ENCODE data around the gene CCL21. TPM values are rescaled to one million over a fixed set of nuclear protein-coding genes. Genes with fewer than 3 reads are reported as not detected.

The CCL21 gene
- total and polyA plus RNA-seq, 2 of the 8 experiments (the other 6 are each of a cell fraction or from before 2014, with no cell fraction given) = not detected

DNA sequence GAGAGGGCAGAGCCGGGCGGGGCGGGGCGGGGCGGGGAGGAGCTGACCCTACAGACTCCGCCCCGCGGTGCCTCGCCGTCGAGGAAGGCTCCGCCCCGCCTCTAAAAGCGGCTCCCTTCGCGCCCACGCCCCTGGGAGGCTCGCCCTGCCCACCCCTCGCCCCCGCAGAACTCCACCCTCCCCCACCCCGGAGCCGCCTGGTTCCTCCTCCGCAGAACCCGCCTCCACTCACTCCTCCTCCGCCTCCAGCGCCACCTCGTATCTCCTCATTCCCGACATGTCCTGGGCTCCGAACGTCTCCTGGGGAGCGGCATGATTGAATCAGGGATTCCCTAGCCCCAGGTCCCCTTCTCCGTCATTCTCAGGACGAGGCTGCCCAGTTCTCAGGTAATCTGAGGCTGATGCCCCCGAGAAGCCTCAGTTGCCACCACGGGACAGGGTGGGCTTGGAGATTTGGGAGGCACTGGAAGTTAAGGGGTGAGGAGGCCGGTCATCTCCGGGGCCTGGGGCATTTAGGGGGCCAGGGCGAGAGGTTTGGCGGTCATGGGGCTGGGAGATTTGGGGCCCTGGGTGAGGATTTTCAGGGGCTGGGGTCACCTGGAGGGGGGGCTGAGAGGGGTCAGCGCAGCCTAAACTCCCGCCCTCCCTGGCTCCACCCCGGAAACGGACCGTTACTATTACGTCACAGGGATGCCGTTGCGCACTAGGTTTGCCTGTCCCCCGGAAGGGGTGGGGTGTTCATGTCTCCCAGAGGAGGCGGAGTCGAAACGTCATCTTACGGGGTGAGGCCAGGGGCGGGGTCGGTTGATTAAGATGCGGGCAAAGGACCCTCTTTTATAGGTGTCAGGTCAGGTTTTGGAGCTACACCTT lies 44.3 kb downstream of the CCL21 start:
- H2BK12ac ChIP-seq (ENCODE audit: low read depth, low read length) = no peak overlapping the region
- H2BK5ac ChIP-seq (ENCODE audit: low read depth, low read length) = peak overlapping the region; percentile 91; the same call in 1 of the 2 replicates
- H2AFZ ChIP-seq (ENCODE audit: low read length) = 0 out of 2 replicates have a peak overlapping the region, but pooled peaks have one; percentile 89
- peak overlapping the region; percentile 85 to 94 for H3K4me2 ChIP-seq (ENCODE audit: insufficient read depth in 1 of 2, low read depth in 2 of 2, low read length in 2 of 2)
- H4K5ac ChIP-seq (ENCODE audit: insufficient read length, low read depth, low read length) = peak overlapping the region; percentile 73
- no peak overlapping the region for H3K23ac ChIP-seq (ENCODE audit: insufficient read length)
- peak overlapping the region; percentile 59 to 92 (median 81) for H3K4me3 ChIP-seq (ENCODE audit: extremely low read depth in 1 of 4, insufficient read depth in 2 of 4, low read depth in 3 of 4, low read length in 4 of 4)
- no peak overlapping the region for H2BK120ac ChIP-seq (replicated peaks; ENCODE audit: low read depth, low read length)
- H2AK5ac ChIP-seq (ENCODE audit: low read depth, low read length) = no peak overlapping the region
- no peaks in the 10 kb centered on the region for H3K79me1 ChIP-seq (ENCODE audit: low read depth, low read length)
- peaks cover 0 to 5% (median 0%) of the 10 kb centered on the region in 4 experiments; a peak in 3 of 8 replicates for H3K36me3 ChIP-seq (ENCODE audit: control insufficient read depth in 2 of 4, insufficient read depth in 4 of 4, low read length in 3 of 4)
- H2BK20ac ChIP-seq (ENCODE audit: low read length) = no peak overlapping the region
- ChIA-PET POLR2A (ENCODE audit: partially characterized antibody) (interaction anchor here (0.8 to 7.7 kb wide), 7 partner anchors 10 to 31 kb away, joined by 3 to 92 read pairs (median 6); partner anchors contain the start of genes GALT, IL11RA and SIGMAR1), CTCF (ENCODE audit: partially characterized antibody) (interaction anchor here (0.6 to 15.2 kb wide), 11 partner anchors 9 to 45 kb away, joined by 3 to 277 read pairs (median 8); partner anchors contain the start of genes DCTN3, GALT, IL11RA and SIGMAR1)
- H2BK15ac ChIP-seq (ENCODE audit: low read length) = 0 out of 2 replicates have a peak overlapping the region, but pooled peaks have one; percentile 46
- 0% methylated on average over 25 of the region's 55 CpGs; no CpG with 5 or more reads in 1 of the 2 experiments for WGBS, 2 experiments (ENCODE audit: extremely low coverage in 1 of 2, insufficient coverage in 1 of 2, insufficient read length in 1 of 2, insufficient replicate concordance in 2 of 2, low coverage in 1 of 2, low lambda C conversion rate in 2 of 2, missing lambda C conversion rate in 1 of 2)
- no peak overlapping the region for H3K14ac ChIP-seq (ENCODE audit: insufficient read length)
- H3K23me2 ChIP-seq (ENCODE audit: low read depth, low read length) = peaks cover 9% of the 10 kb centered on the region
- H4K8ac ChIP-seq (ENCODE audit: extremely low read depth, insufficient read depth, low read length) = peak overlapping the region; percentile 76
- H3K79me2 ChIP-seq (ENCODE audit: control insufficient read depth in 1 of 2, insufficient read depth in 2 of 2, low read length in 2 of 2) = peaks cover 0 to 8% of the 10 kb centered on the region in 2 experiments; a peak in 1 of 4 replicates
- H4K91ac ChIP-seq (replicated peaks; ENCODE audit: insufficient read length, low read length) = peak overlapping the region; percentile 36
- FAIRE-seq (peak; percentile 85), DNase-seq (ENCODE audit: low read depth in 1 of 2, low spot score in 2 of 2) (peak; percentile 80 to 95)
- H3K56ac ChIP-seq (replicated peaks; ENCODE audit: insufficient read length, low read depth, low read length) = peak overlapping the region; percentile 66
- peaks cover 0 to 5% (median 0%) of the 10 kb centered on the region in 4 experiments; a peak in 2 of 7 replicates for H3K27me3 ChIP-seq (replicated peaks in 1 of 4; ENCODE audit: control insufficient read depth in 3 of 4, extremely low read depth in 1 of 4, insufficient read depth in 3 of 4, low read length in 3 of 4)
- peak overlapping the region; percentile 80 for H3K18ac ChIP-seq (ENCODE audit: extremely low read depth, low read length)
- no peak overlapping the region for H3K4ac ChIP-seq (replicated peaks; ENCODE audit: insufficient read length, low read depth, low read length)
- H3K27ac ChIP-seq (ENCODE audit: low read depth, low read length) = peak overlapping the region; percentile 88
- H3K4me1 ChIP-seq (replicated peaks in 1 of 4; ENCODE audit: control insufficient read depth in 3 of 4, insufficient read depth in 4 of 4, low read length in 3 of 4) = peaks cover 0 to 4% (median 2%) of the 10 kb centered on the region in 4 experiments; a peak in 2 of 7 replicates
- peaks cover 3 to 5% of the 10 kb centered on the region in 2 experiments; a peak in 1 of 4 replicates for H3K9me3 ChIP-seq (ENCODE audit: insufficient read depth in 2 of 2, low read depth in 1 of 2, low read length in 1 of 2)
- peak overlapping the region; percentile 70 to 89 (median 83) for H3K9ac ChIP-seq (replicated peaks in 1 of 4; ENCODE audit: extremely low read depth in 1 of 4, low read depth in 3 of 4, low read length in 3 of 4)
- H4K20me1 ChIP-seq (replicated peaks in 1 of 2; ENCODE audit: control insufficient read depth in 1 of 2, insufficient read depth in 2 of 2, low read length in 2 of 2) = peaks cover 0 to 2% of the 10 kb centered on the region in 2 experiments
- TF ChIP-seq ASH2L (IDR thresholded peaks at IDR 0.05; ENCODE audit: low read length) (peak; percentile 82), TBP (IDR thresholded peaks at IDR 0.05; ENCODE audit: low read depth, low read length) (peak; percentile 55; the same call in 1 of the 2 replicates), RBBP5 (IDR thresholded peaks at IDR 0.05; ENCODE audit: borderline replicate concordance, low read depth, low read length) (peak; percentile 69; the same call in 1 of the 2 replicates), BCL11A (IDR thresholded peaks at IDR 0.05; ENCODE audit: low read depth in 2 of 2, low read length in 2 of 2) (no peak), CBX8 (IDR thresholded peaks at IDR 0.05; ENCODE audit: borderline replicate concordance, low read depth, low read length) (no peak), SP2 (IDR thresholded peaks at IDR 0.05; ENCODE audit: low read length) (no peak), EGR1 (IDR thresholded peaks at IDR 0.05; ENCODE audit: borderline replicate concordance, low read depth, low read length) (peak; percentile 90), TAF1 (IDR thresholded peaks at IDR 0.05; ENCODE audit: low read depth, low read length) (peak; percentile 82), CEBPB (IDR thresholded peaks at IDR 0.05; ENCODE audit: low read depth, low read length) (peak; percentile 71), NANOG (IDR thresholded peaks at IDR 0.05; ENCODE audit: insufficient read depth, low read depth, low read length, poor library complexity, severe bottlenecking) (no peak), POLR2A (IDR thresholded peaks at IDR 0.05; ENCODE audit: control extremely low read depth in 1 of 2, low read depth in 2 of 2, low read length in 2 of 2) (peak in 1 of 2 experiments; percentile 83; a peak in 2 of 3 replicates)

Measured in H1 (cell line).